Adrenal gland (tissue), 12 donors: Measurements from ENCODE around the gene TK2. TPM values are rescaled to one million over a fixed set of nuclear protein-coding genes. Genes with fewer than 3 reads are reported as not detected.
A peak's percentile ranks its signal among the peaks of the same experiment; 100 is the strongest.

ENCODE experiments used
- DNase-seq, 7 donors: peaks; one replicate each; pipeline ENCODE4 v3.0.0-alpha.2; 2019 to 2020
- H3K27ac ChIP-seq, 5 donors: fragments of 200-600 bp; sonication (generic) in 4 of 5; 1 replicate in 3 of 5; 2 replicates in 2 of 5; pipeline versions ENCODE4 v1.5.1 to v1.8.0; 2016 to 2020; ENCODE audit warnings: mild to moderate bottlenecking in 1 of 5
- H3K27me3 ChIP-seq: fragments of 200-600 bp; 2 replicates; pipeline ENCODE4 v1.8.0; 2021
- H3K36me3 ChIP-seq, 2 donors: fragments of 200-600 bp; replicated peaks in 1 of 2; 1 replicate in 1 of 2; 2 replicates in 1 of 2; pipeline versions ENCODE4 v1.5.1 to v1.8.0; 2018 to 2022
- H3K4me1 ChIP-seq, 2 donors: fragments of 200-600 bp; replicated peaks in 1 of 2; 1 replicate in 1 of 2; 2 replicates in 1 of 2; pipeline versions ENCODE4 v1.5.1 to v1.8.0; 2018 to 2021
- H3K4me3 ChIP-seq, 4 donors: fragments of 200-600 bp; sonication (generic) in 3 of 4; one replicate each; pipeline ENCODE4 v1.5.1; 2016 to 2018
- H3K9me3 ChIP-seq, 3 donors: fragments of 200-600 bp; sonication (generic) in 1 of 3; replicated peaks in 1 of 3; 1 replicate in 2 of 3; 2 replicates in 1 of 3; pipeline versions ENCODE4 v1.5.1 to v1.8.0; 2016 to 2021
- POLR2A ChIP-seq, 2 donors: fragments of 450-650 bp; IDR thresholded peaks; one replicate each; pipeline ENCODE4 v1.6.1; 2017; ENCODE audit warnings: antibody characterized with exemption in 2 of 2, mild to moderate bottlenecking in 2 of 2, moderate library complexity in 1 of 2
- WGBS, 4 donors: extraction: QIAGEN DNeasy Blood & Tissue Kit in 2 of 4; methylation state at CpG; one replicate each; pipeline versions ENCODE4 v1.1.5 to v1.1.7; 2013 to 2017; 5-methylcytosine and 5-hydroxymethylcytosine counted together
- intact Hi-C, 2 donors: fragments of 100-400 bp; cut with DNase I; formaldehyde crosslinking; loops; one replicate each; pipeline versions ENCODE4 v1.14.1 to v1.15.0; 2022 to 2023
- polyA plus RNA-seq, 3 donors: library from polyadenylated mRNA; stranded (reverse); fragments of 200-250 nt in 2 of 3; fragments of 350-450 nt in 1 of 3; fragmentation: Illumina TruSeq in 1 of 3; extraction: RNeasy Lipid Tissue Mini Kit (QIAGEN cat#74804) in 1 of 3; gene quantifications; one replicate each; pipeline ENCODE4 v1.2.3, GENCODE V29; 2013 to 2014
- total RNA-seq, 9 donors: library from RNA; depleted of rRNA in 4 of 9; stranded (reverse); fragments of >200 nt in 4 of 9; fragments of 120-200 nt in 1 of 9; fragmentation: NEBNext Ultra II Directional in 1 of 9; extraction: Animal tissue kit (Norgen Biotek cat#: 25700) in 1 of 9; gene quantifications; one replicate each; pipeline versions ENCODE4 v1.1.0 to v1.2.4, GENCODE V29; 2013 to 2023
- TF ChIP-seq, protein P1 (sequence below), 6 experiments: fragments of 450-650 bp in 4 of 6; fragments of 200-600 bp in 2 of 6; sonication (generic) in 1 of 6; IDR thresholded peaks; 1 replicate in 5 of 6; 2 replicates in 1 of 6; pipeline versions ENCODE4 v1.5.1 to v1.8.0; 2016 to 2021; ENCODE audit warnings: antibody characterized with exemption in 6 of 6, mild to moderate bottlenecking in 2 of 6, moderate library complexity in 1 of 6
- donor health status: healthy with polysubstance abuse.
- donor health status: Bipolar disorder and iron deficiency.
- donor health status: DM: yes; HTN: yes; CAD: no.
- donor health status: DM: no; HTN: no; CAD: no.
- donor health status: DM: no; HTN: no; CAD: no.
- donor health status: DM: yes; HTN: yes; CAD: no.

TK2 gene
- total and polyA plus RNA-seq, 12 donors, result 24.9 to 78.9 (median 59.3) TPM

GRCh38 chr16:66521252-66521713 lies 28.6 kb downstream of the TK2 start:
- DNase-seq, result no peak
- intact Hi-C loops, result no loop called here
- Histone ChIP-seq H3K36me3 (no peaks in the 10 kb centered on the region), H3K27me3 (no peaks in the 10 kb centered on the region), H3K4me3 (no peak overlapping the region), H3K27ac (peak overlapping the region in 4 of 5 donors; percentile 22 to 97 (median 58)), H3K4me1 (peaks cover 47 to 76% of the 10 kb centered on the region in 2 donors), H3K9me3 (no peaks in the 10 kb centered on the region)
- no peak for TF ChIP-seq POLR2A (IDR thresholded peaks at IDR 0.05)
- 86 to 100% (median 87%) methylated on average over 3 to 5 of the region's 5 CpGs for WGBS, 4 donors

- TF ChIP-seq, protein P1, sequence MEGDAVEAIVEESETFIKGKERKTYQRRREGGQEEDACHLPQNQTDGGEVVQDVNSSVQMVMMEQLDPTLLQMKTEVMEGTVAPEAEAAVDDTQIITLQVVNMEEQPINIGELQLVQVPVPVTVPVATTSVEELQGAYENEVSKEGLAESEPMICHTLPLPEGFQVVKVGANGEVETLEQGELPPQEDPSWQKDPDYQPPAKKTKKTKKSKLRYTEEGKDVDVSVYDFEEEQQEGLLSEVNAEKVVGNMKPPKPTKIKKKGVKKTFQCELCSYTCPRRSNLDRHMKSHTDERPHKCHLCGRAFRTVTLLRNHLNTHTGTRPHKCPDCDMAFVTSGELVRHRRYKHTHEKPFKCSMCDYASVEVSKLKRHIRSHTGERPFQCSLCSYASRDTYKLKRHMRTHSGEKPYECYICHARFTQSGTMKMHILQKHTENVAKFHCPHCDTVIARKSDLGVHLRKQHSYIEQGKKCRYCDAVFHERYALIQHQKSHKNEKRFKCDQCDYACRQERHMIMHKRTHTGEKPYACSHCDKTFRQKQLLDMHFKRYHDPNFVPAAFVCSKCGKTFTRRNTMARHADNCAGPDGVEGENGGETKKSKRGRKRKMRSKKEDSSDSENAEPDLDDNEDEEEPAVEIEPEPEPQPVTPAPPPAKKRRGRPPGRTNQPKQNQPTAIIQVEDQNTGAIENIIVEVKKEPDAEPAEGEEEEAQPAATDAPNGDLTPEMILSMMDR (IDR thresholded peaks at IDR 0.05), result no peak
- TF ChIP-seq POLR2A (IDR thresholded peaks at IDR 0.05), result no peak
- no peaks in the 10 kb centered on the region for H3K36me3 ChIP-seq
- intact Hi-C loops, result no loop called here
- peak overlapping the region in 4 of 5 donors; percentile 15 to 97 (median 53) for H3K27ac ChIP-seq
- no peaks in the 10 kb centered on the region for H3K27me3 ChIP-seq
- DNase-seq, result peak in 4 of 7 donors; percentile 40 to 66 (median 54)
- peaks cover 53 to 83% of the 10 kb centered on the region in 2 donors for H3K4me1 ChIP-seq
- WGBS, 4 donors, result 76 to 83% (median 80%) methylated on average over 14 of the region's 14 CpGs
- H3K4me3 ChIP-seq, result no peak overlapping the region
- H3K9me3 ChIP-seq, result no peaks in the 10 kb centered on the region
Observed at GRCh38 chr16:66520406-66521170, 29.3 kb downstream of the TK2 start.

GRCh38 chr16:66519482-66520373 lies 30.2 kb downstream of the TK2 start:
- H3K36me3 ChIP-seq, result no peaks in the 10 kb centered on the region
- DNase-seq, result no peak
- H3K27me3 ChIP-seq, result no peaks in the 10 kb centered on the region
- no peak for TF ChIP-seq POLR2A (IDR thresholded peaks at IDR 0.05)
- TF ChIP-seq, protein P1 (IDR thresholded peaks at IDR 0.05), result no peak
- 86 to 88% (median 87%) methylated on average over 10 to 11 of the region's 11 CpGs for WGBS, 4 donors
- H3K4me1 ChIP-seq, result peaks cover 53 to 84% of the 10 kb centered on the region in 2 donors
- intact Hi-C loops, result no loop called here
- no peaks in the 10 kb centered on the region for H3K9me3 ChIP-seq
- no peak overlapping the region for H3K4me3 ChIP-seq
- H3K27ac ChIP-seq, result peak overlapping the region in 3 of 5 donors; percentile 84 to 97 (median 97)

DNA sequence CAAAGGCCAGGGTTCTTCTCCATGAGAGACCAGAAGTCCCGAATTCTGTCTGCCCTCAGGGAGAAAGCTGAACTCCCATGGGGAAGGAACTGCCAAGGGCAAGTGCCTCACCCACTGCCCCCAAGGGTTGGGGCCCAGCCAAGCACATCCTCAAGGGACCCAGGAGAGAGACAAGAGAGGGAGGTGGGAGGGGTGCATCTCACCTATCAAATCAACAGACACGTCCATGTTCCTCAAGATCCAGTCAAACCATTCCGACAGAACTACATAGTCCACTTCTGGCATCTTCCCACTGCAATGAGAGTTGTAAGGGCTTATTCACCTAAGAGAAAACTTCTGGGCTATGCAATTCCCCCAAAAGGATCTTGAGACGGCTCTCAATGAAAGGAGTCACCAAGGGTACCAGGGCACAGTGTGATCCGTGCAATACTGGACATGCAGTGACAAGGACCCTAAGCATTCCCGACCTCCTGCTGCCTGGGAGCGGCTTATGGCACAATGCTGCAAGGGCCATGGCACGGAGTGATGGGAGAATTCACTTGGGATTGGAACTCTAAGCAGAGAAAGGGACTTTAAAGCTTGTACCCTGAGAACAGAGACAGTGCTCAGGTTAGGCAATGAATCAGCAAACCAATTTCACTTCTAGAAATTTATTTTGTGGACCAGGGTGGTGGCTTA lies 32.2 kb downstream of the TK2 start:
- no peaks in the 10 kb centered on the region for H3K36me3 ChIP-seq
- H3K9me3 ChIP-seq, result no peaks in the 10 kb centered on the region
- peak overlapping the region; percentile 91 to 99 (median 97) for H3K27ac ChIP-seq
- H3K27me3 ChIP-seq, result no peaks in the 10 kb centered on the region
- peak in 5 of 7 donors; percentile 7 to 57 (median 35) for DNase-seq
- 72 to 82% (median 80%) methylated on average over 4 to 8 of the region's 8 CpGs for WGBS, 4 donors
- peak overlapping the region in 1 of 4 donors; percentile 27 for H3K4me3 ChIP-seq
- H3K4me1 ChIP-seq, result peaks cover 43 to 75% of the 10 kb centered on the region in 2 donors
- no peak for TF ChIP-seq POLR2A (IDR thresholded peaks at IDR 0.05)
- TF ChIP-seq, protein P1 (IDR thresholded peaks at IDR 0.05), result no peak
- intact Hi-C loops, result no loop called here
